Activated naive CD4-positive, alpha-beta T cell treated with anti-CD3 and anti-CD28 coated beads for 36 hours (primary cell): ENCODE data around the gene CHSY1. TPM values are rescaled to one million over a fixed set of nuclear protein-coding genes. Genes with fewer than 3 reads are reported as not detected.

Experiments
- CTCF ChIA-PET: fragments of 350-600 bp; sonication (Branson Sonifier 250); formaldehyde crosslinking; loops from one replicate; lab custom pipeline; 2021; ENCODE audit warnings: antibody characterized with exemption; lab: Charles Lee
- DNase-seq: peaks from one replicate; pipeline ENCODE4 v3.0.0-alpha.2; 2020
- H3K27ac Mint-ChIP-seq: one replicate; pipeline ENCODE4 v1.8.0; 2021; ENCODE audit warnings: mild to moderate bottlenecking, mixed read lengths
- H3K27me3 Mint-ChIP-seq: one replicate; pipeline ENCODE4 v1.8.0; 2021; ENCODE audit warnings: low read depth, mixed read lengths
- H3K36me3 Mint-ChIP-seq: one replicate; pipeline ENCODE4 v1.8.0; 2021; ENCODE audit warnings: low read depth, mixed read lengths
- H3K4me1 Mint-ChIP-seq: one replicate; pipeline ENCODE4 v1.8.0; 2021; ENCODE audit warnings: low read depth, mixed read lengths
- H3K4me3 Mint-ChIP-seq: one replicate; pipeline ENCODE4 v1.8.0; 2021; ENCODE audit warnings: mild to moderate bottlenecking, moderate library complexity, mixed read lengths
- H3K9me3 Mint-ChIP-seq: one replicate; pipeline ENCODE4 v1.8.0; 2021; ENCODE audit warnings: mixed read lengths
- intact Hi-C: fragments of 100-400 bp; cut with micrococcal nuclease; formaldehyde crosslinking; loops from one replicate; pipeline ENCODE4 v1.15.1; 2023
- total RNA-seq, 2 experiments: library from RNA; stranded (reverse); gene quantifications; one replicate each; pipeline ENCODE4 v1.2.3, GENCODE V29; 2021

The CHSY1 gene
- total RNA-seq, 2 experiments from 2014 or later: 19.5 to 21.8 TPM

GRCh38 chr15:101190092-101190595 is 61.7 kb downstream of the CHSY1 start:
- no peaks in the 10 kb centered on the region for H3K27me3 Mint-ChIP-seq
- peaks cover 8% of the 10 kb centered on the region for H3K36me3 Mint-ChIP-seq
- H3K4me1 Mint-ChIP-seq: peaks cover 81% of the 10 kb centered on the region
- CTCF ChIA-PET: interaction anchor here (0.9 to 1.0 kb wide), 2 partner anchors 12 to 63 kb away, joined by 3 to 4 read pairs; no protein-coding TSS in a partner anchor
- H3K9me3 Mint-ChIP-seq: no peaks in the 10 kb centered on the region
- H3K27ac Mint-ChIP-seq: no peak overlapping the region
- intact Hi-C loops: no loop called here
- DNase-seq: no peak
- H3K4me3 Mint-ChIP-seq: no peak overlapping the region

GRCh38 chr15:101189409-101190091 is 62.3 kb downstream of the CHSY1 start:
- Mint-ChIP-seq H3K9me3 (no peaks in the 10 kb centered on the region), H3K27me3 (no peaks in the 10 kb centered on the region), H3K27ac (peak overlapping the region; percentile 73), H3K4me1 (peaks cover 79% of the 10 kb centered on the region), H3K4me3 (no peak overlapping the region), H3K36me3 (peaks cover 8% of the 10 kb centered on the region)
- no peak for DNase-seq
- intact Hi-C loops: no loop called here
- CTCF ChIA-PET: interaction anchor here (0.8 to 1.0 kb wide), 3 partner anchors 11 to 66 kb away, joined by 3 to 4 read pairs (median 3); no protein-coding TSS in a partner anchor

DNA sequence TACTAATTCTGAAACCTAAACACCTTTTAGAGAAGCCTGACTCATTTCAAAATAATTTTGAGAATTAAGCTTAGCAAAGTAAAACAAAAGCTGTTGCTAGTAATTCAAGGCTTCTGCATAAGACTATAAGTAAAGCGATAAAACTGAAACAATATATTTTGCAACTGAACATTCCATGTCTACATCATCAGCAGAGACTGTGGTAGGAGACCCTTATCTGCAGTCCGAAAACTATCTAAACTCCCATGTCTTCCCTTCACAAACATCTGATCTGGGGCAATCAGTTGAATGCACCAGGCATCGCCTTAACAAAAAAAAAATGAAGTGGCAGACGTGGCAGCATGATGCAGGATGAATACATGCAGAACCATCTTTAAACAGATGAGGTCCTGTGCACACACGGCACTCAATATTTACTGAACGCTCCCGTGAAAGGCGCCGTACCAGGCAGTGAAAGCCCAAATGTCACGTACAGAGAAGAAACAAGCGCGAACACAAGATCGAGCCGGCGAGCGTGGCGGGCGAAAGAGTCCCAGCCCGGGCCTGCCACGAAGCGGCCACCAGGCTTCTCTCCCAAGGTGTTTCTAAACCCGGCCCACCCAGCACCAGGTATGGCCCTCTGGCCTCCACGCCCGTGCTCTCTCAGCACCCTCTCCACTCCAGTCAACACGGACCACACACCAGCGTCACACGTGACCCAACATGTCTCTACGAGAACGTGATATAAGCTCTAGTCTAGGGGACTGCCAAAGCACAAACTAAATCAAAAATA is 63.0 kb downstream of the CHSY1 start:
- intact Hi-C loops: loop anchor here (1.0 kb wide), 5 partner anchors 10 to 62 kb away; no protein-coding TSS in a partner anchor
- CTCF ChIA-PET: interaction anchor here (0.8 to 1.7 kb wide), 6 partner anchors 11 to 67 kb away, joined by 3 to 5 read pairs (median 3); no protein-coding TSS in a partner anchor
- H3K27ac Mint-ChIP-seq: peak overlapping the region; percentile 73
- no peaks in the 10 kb centered on the region for H3K9me3 Mint-ChIP-seq
- DNase-seq: no peak
- H3K36me3 Mint-ChIP-seq: peaks cover 10% of the 10 kb centered on the region
- peaks cover 75% of the 10 kb centered on the region for H3K4me1 Mint-ChIP-seq
- no peaks in the 10 kb centered on the region for H3K27me3 Mint-ChIP-seq
- peak overlapping the region; percentile 1 for H3K4me3 Mint-ChIP-seq

DNA sequence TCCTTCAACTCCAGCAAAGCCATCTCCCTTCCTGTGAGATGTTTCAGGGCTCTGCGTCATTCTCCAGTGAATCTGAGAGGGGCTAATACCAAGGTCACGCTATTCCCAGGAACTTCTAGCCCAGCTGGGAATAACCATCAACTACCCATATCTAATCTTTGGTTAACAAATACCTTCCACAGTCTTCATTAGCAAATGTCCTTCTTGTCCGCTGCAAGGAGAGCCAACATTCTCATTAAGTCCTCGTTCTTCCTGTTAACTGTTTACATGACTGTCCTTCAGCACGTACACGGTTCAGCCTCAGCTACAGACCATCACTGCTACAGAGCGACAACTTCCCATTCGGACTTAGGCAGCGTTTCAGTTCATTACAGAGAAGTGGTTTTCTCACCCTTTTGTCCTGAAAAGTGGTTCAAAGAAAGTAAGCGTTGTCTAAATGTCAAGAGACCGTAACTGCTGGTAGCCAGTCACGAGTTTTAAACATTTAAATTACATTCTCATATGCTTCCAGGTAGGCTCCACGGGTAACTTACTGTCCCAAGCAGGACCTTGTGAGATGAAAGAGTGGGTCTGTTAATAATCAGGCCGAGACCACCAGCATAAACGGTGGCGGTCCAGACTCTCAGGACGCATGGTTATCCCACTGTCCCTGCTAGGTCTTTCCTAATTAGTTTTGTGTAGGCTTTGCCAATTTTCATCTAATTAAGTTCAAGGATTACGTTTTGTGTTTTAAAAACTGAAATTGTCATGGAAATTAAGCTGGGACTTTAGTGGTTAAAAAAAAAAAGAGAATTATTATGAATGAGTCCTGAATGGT is 63.8 kb downstream of the CHSY1 start:
- CTCF ChIA-PET: interaction anchor here (0.9 to 1.7 kb wide), 3 partner anchors 12 to 20 kb away, joined by 3 to 5 read pairs (median 3); no protein-coding TSS in a partner anchor
- Mint-ChIP-seq H3K27me3 (no peaks in the 10 kb centered on the region), H3K27ac (peak overlapping the region; percentile 55), H3K36me3 (peaks cover 15% of the 10 kb centered on the region), H3K9me3 (no peaks in the 10 kb centered on the region), H3K4me1 (peaks cover 72% of the 10 kb centered on the region), H3K4me3 (no peak overlapping the region)
- intact Hi-C loops: loop anchor here (1.0 kb wide), 5 partner anchors 11 to 61 kb away; no protein-coding TSS in a partner anchor
- no peak for DNase-seq

GRCh38 chr15:101185770-101186169 is 66.1 kb downstream of the CHSY1 start:
- Mint-ChIP-seq H3K4me1 (peaks cover 75% of the 10 kb centered on the region), H3K27ac (peak overlapping the region; percentile 38), H3K36me3 (peaks cover 26% of the 10 kb centered on the region), H3K4me3 (no peak overlapping the region), H3K9me3 (no peaks in the 10 kb centered on the region), H3K27me3 (no peaks in the 10 kb centered on the region)
- CTCF ChIA-PET: interaction anchor here (1.0 kb wide), 2 partner anchors 28 to 72 kb away, joined by 3 to 4 read pairs; no protein-coding TSS in a partner anchor
- intact Hi-C loops: no loop called here
- no peak for DNase-seq

GRCh38 chr15:101185336-101185735 is 66.5 kb downstream of the CHSY1 start:
- H3K9me3 Mint-ChIP-seq: no peaks in the 10 kb centered on the region
- H3K27ac Mint-ChIP-seq: peak overlapping the region; percentile 38
- DNase-seq: no peak
- no peaks in the 10 kb centered on the region for H3K27me3 Mint-ChIP-seq
- intact Hi-C loops: no loop called here
- peaks cover 77% of the 10 kb centered on the region for H3K4me1 Mint-ChIP-seq
- H3K36me3 Mint-ChIP-seq: peaks cover 27% of the 10 kb centered on the region
- CTCF ChIA-PET: interaction anchor here (1.0 kb wide), 1 partner anchor 73 kb away, joined by 4 read pairs; no protein-coding TSS in a partner anchor
- no peak overlapping the region for H3K4me3 Mint-ChIP-seq

GRCh38 chr15:101184830-101185229 is 67.0 kb downstream of the CHSY1 start:
- no peaks in the 10 kb centered on the region for H3K27me3 Mint-ChIP-seq
- H3K4me1 Mint-ChIP-seq: peaks cover 75% of the 10 kb centered on the region
- no peak overlapping the region for H3K4me3 Mint-ChIP-seq
- intact Hi-C loops: no loop called here
- no peaks in the 10 kb centered on the region for H3K9me3 Mint-ChIP-seq
- H3K27ac Mint-ChIP-seq: no peak overlapping the region
- CTCF ChIA-PET: no interaction called here
- DNase-seq: no peak
- peaks cover 27% of the 10 kb centered on the region for H3K36me3 Mint-ChIP-seq

GRCh38 chr15:101183931-101184305 is 67.9 kb downstream of the CHSY1 start:
- no peaks in the 10 kb centered on the region for H3K9me3 Mint-ChIP-seq
- H3K4me3 Mint-ChIP-seq: no peak overlapping the region
- intact Hi-C loops: no loop called here
- CTCF ChIA-PET: interaction anchor here (0.8 kb wide), 1 partner anchor 21 kb away, joined by 4 read pairs; no protein-coding TSS in a partner anchor
- H3K36me3 Mint-ChIP-seq: peaks cover 27% of the 10 kb centered on the region
- no peak overlapping the region for H3K27ac Mint-ChIP-seq
- no peaks in the 10 kb centered on the region for H3K27me3 Mint-ChIP-seq
- no peak for DNase-seq
- H3K4me1 Mint-ChIP-seq: peaks cover 67% of the 10 kb centered on the region

DNA sequence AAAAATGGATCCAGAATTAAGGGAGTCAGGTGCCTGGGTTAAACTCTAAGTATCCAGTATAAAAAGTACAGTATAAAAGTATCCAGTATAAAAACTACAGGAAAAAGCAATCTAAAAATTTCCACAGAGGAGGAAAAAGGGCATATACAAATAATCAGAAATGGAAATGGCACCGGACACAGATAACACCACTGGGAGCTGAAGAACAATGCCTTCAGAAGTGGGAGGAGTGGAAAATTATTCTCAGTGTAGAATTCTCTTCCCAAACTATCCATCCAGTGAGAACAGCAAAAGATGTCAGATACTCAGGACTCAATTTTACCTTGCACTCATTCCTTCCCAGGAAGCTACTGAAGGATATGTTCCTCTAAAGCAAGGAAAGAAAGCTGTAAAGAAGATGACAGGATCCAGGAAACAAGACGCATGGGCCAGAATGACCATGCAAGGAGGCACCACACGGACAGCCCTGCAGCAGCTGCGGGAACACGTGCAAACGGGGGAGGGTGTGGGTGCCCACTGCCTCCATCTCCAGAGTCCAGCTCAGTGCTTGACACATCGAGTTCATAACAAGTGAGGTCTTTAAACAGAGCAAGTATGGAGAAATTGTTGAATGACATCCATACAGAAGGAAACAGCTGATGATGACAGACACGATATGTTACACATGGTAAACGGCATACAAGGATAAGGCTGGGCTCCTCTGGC is 68.5 kb downstream of the CHSY1 start:
- intact Hi-C loops: no loop called here
- CTCF ChIA-PET: interaction anchor here (0.8 kb wide), 1 partner anchor 21 kb away, joined by 4 read pairs; no protein-coding TSS in a partner anchor
- peaks cover 61% of the 10 kb centered on the region for H3K4me1 Mint-ChIP-seq
- H3K27me3 Mint-ChIP-seq: no peaks in the 10 kb centered on the region
- no peak overlapping the region for H3K4me3 Mint-ChIP-seq
- DNase-seq: no peak
- H3K27ac Mint-ChIP-seq: no peak overlapping the region
- peaks cover 32% of the 10 kb centered on the region for H3K36me3 Mint-ChIP-seq
- no peaks in the 10 kb centered on the region for H3K9me3 Mint-ChIP-seq

DNA sequence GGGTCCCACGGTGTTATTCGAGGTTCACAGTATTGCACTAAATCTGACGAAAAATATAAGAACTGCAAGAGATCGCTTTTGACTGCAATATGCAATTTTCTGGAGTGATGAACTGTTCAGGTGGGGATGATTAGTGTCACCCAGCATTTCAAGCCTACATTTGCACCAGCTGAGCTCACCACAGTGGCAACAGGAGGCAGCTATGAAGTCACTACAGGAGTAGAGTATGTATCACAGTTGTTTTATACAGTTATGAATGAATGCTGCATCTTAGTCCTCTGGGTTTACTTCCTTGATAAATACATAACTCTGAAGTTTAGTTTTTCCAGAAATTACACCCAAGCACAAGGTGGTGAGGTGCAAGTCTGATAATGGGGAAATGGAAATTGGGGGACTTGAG is 69.6 kb downstream of the CHSY1 start:
- Mint-ChIP-seq H3K27ac (no peak overlapping the region), H3K9me3 (no peaks in the 10 kb centered on the region), H3K4me3 (no peak overlapping the region), H3K36me3 (peaks cover 42% of the 10 kb centered on the region), H3K27me3 (no peaks in the 10 kb centered on the region), H3K4me1 (peaks cover 52% of the 10 kb centered on the region)
- intact Hi-C loops: no loop called here
- peak; percentile 23 for DNase-seq
- CTCF ChIA-PET: no interaction called here

- H3K4me1 Mint-ChIP-seq: peaks cover 48% of the 10 kb centered on the region
- peaks cover 42% of the 10 kb centered on the region for H3K36me3 Mint-ChIP-seq
- H3K27ac Mint-ChIP-seq: no peak overlapping the region
- H3K27me3 Mint-ChIP-seq: no peaks in the 10 kb centered on the region
- intact Hi-C loops: no loop called here
- CTCF ChIA-PET: interaction anchor here (0.5 kb wide), 1 partner anchor 9 kb away, joined by 4 read pairs; no protein-coding TSS in a partner anchor
- H3K9me3 Mint-ChIP-seq: no peaks in the 10 kb centered on the region
- DNase-seq: no peak
- H3K4me3 Mint-ChIP-seq: peak overlapping the region; percentile 34
Observed at GRCh38 chr15:101181349-101181748, 70.5 kb downstream of the CHSY1 start.
